Measurements from ENCODE around the gene WNK3. TPM values are rescaled to one million over a fixed set of nuclear protein-coding genes. Genes with fewer than 3 reads are reported as not detected.

Gene WNK3
- total and polyA plus RNA-seq, 9 of the 15 experiments (the other 6 are each of a cell fraction or from before 2014, with no cell fraction given), result under 0.01 to 0.02 (median 0.01) TPM; not detected in 4

GRCh38 chrX:54397113-54397512, 39.3 kb upstream of the WNK3 start:
- ChIA-PET POLR2A (no interaction called here), CTCF (ENCODE audit: low intra/inter-chr PET ratio) (no interaction called here)
- FAIRE-seq (no peak), DNase-seq (ENCODE audit: extremely low read depth in 1 of 4, low spot score in 3 of 4) (no peak), ATAC-seq (no peak)
- 13% methylated on average over 1 of the region's 1 CpG for WGBS (ENCODE audit: insufficient coverage, low coverage, missing lambda C conversion rate)
- intact Hi-C loops (cut with micrococcal nuclease), result no loop called here
- H3K9me3 ChIP-seq (replicated peaks; ENCODE audit: control insufficient read depth, insufficient read depth, low read depth, low read length), result no peaks in the 10 kb centered on the region
- H3K9me1 ChIP-seq (ENCODE audit: control insufficient read depth, insufficient read depth, low read length), result no peaks in the 10 kb centered on the region
- no peak overlapping the region for H3K4me3 ChIP-seq
- no peaks in the 10 kb centered on the region for H3K4me1 ChIP-seq (replicated peaks in 1 of 2; ENCODE audit: control insufficient read depth in 2 of 2, insufficient read depth in 2 of 2, low read length in 2 of 2)
- H3K36me3 ChIP-seq (ENCODE audit: control insufficient read depth, insufficient read depth, low read length), result no peaks in the 10 kb centered on the region
- H3K27ac ChIP-seq (ENCODE audit: extremely low read depth, low read depth, low read length), result no peak overlapping the region
- H3K79me2 ChIP-seq (ENCODE audit: control insufficient read depth, insufficient read depth, low read length), result no peaks in the 10 kb centered on the region
- no peaks in the 10 kb centered on the region for H4K20me1 ChIP-seq (replicated peaks; ENCODE audit: control insufficient read depth, insufficient read depth, low read length)
- no peaks in the 10 kb centered on the region; a peak in 1 of 5 replicates for H3K27me3 ChIP-seq (ENCODE audit: control insufficient read depth in 2 of 2, insufficient read depth in 2 of 2, low read length in 2 of 2)
- no peak overlapping the region for H3K4me2 ChIP-seq (ENCODE audit: insufficient read depth, low read length)
- in situ Hi-C loops (cut with MboI), result no loop called here
- no TSS peak for BruUV-seq (replicated peaks)
- no peak overlapping the region for H2AFZ ChIP-seq (ENCODE audit: low read depth, low read length)
- no peak overlapping the region for H3K9ac ChIP-seq (ENCODE audit: insufficient read depth in 1 of 2, low read depth in 2 of 2, low read length in 2 of 2)
- TF ChIP-seq IRF9 (tag; IDR thresholded peaks at IDR 0.05), result no peak
- TF ChIP-seq ZKSCAN1 (IDR thresholded peaks at IDR 0.05; ENCODE audit: low read depth, low read length), result no peak
- TF ChIP-seq USF1 (CRISPR knock-in tag; IDR thresholded peaks at IDR 0.05), result no peak
- TF ChIP-seq ZNF444 (CRISPR knock-in tag; IDR thresholded peaks at IDR 0.05), result no peak
- no peak for TF ChIP-seq SREBF2 (CRISPR knock-in tag; IDR thresholded peaks at IDR 0.05)
- no peak for TF ChIP-seq TRIM28 (IDR thresholded peaks at IDR 0.05)
- TF ChIP-seq NFIX (CRISPR knock-in tag; IDR thresholded peaks at IDR 0.05; ENCODE audit: low read depth), result no peak
- no peak for TF ChIP-seq NR2C1 (IDR thresholded peaks at IDR 0.05)
- no peak for TF ChIP-seq NR2C1 (tag; IDR thresholded peaks at IDR 0.05)
- TF ChIP-seq EGR1 (conservative IDR thresholded peaks at IDR 0.05), result no peak
- no peak for TF ChIP-seq FOXK2 (conservative IDR thresholded peaks at IDR 0.05 in 1 of 2, IDR thresholded peaks at IDR 0.05 in 1 of 2; ENCODE audit: low read depth in 2 of 2)
- TF ChIP-seq RFX1 (IDR thresholded peaks at IDR 0.05), result no peak
- TF ChIP-seq REST (IDR thresholded peaks at IDR 0.05; ENCODE audit: borderline replicate concordance), result no peak
- no peak for TF ChIP-seq REST (CRISPR knock-in tag; IDR thresholded peaks at IDR 0.05; ENCODE audit: low read depth)
